Anterior cingulate cortex (tissue), 58 donors: ENCODE results near the gene ARMC9.
"Not testable (repeated sequence)": the region's sequence is repeated elsewhere in the genome, so short reads cannot be mapped to it uniquely, and the experiment has no call there.

Experiments
- DNase-seq, 58 donors: peaks; one replicate each; lab custom pipeline; 2025; lab: John Stamatoyannopoulos, UW

Gene ARMC9

DNA sequence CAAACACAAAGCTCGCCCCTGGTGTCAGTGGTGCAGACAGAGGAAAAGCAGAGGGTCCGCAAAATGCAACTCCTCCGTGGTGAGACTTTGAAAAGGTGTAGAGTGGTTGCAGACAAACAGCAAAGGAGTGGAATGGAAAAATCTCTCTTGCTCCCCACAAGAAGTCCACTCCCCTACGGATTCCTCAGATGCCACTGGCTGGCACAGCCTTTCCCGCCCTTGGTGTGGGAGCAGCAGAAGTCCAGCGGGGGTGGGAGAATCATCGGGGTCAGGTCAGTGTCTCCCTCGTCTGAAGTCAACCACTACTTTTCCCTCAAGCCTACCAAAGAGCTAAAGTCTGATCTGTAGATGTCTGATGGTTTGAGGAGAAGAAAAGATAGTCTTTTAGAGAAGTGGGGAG, 174.8 kb downstream of the ARMC9 start:
- no peak for DNase-seq

DNA sequence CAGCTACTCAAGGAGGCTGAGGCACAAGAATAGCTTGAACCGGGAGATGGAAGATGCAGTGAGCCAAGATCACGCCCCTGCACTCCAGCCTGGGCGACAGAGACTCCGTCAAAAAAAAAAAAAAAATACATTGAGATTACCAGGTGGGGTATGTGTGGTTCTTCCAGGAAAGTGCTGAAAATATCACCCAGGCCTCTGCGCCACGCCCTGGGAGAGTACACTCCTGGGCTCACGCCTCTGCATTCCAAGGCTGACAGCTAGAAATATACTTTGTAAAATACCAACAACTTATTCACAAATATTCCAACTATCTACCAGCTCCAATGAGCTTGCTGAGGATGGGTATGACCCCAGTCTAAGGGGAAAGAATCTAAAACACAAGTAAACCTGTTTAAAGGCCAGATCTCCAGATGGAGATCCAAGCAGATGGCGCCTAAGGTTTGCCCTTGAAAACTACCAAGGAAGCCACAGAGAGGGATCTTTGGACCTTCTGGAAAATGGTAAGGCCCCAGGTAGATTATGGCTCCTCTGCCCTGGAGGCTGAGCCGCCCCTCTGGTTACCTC, 175.4 kb downstream of the ARMC9 start:
- no peak for DNase-seq

DNA sequence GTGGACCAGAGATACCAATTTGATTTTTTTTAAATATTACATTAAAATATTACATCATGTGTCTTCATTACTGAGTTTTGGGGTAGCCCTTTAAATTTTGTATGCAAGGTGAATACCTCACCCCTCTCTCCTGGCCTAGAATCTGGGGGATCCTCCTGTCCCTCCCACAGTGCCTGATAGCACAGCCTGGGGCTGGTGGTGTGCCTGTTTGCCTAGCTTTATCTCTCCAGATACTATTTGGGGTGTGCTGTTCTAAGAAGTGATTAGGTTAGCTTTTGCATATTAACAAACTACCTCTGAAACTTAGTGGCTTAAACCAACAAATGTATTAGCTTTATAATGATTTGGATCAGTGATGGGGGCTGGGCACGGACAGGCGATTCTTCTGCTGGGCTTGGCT, 176.3 kb downstream of the ARMC9 start:
- DNase-seq: no peak

DNA sequence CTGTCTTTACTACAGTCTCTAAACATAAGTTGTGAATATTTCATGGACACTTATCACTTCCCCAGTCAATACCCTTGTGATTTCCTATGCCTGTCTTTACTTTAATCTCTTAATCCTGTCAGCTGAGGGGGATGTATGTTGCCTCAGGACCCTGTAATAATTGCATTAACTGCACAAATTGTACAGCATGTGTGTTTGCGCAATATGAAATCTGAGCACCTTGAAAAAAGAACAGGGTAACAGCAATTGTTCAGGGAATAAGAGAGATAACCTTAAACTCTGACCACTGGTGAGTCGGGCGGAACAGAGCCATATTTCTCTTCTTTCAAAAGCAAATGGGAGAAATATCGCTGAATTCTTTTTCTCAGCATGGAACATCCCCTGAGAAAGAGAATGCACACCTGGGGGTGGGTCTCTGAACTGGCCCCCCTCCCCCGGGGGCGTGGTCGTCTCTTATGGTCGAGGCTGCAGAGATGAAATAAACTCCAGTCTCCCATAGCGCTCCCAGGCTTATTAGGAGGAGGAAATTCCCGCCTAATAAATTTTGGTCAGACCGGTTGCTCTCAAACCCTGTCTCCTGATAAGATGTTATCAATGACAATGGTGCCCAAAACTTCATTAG, 177.7 kb downstream of the ARMC9 start:
- DNase-seq: not testable (repeated sequence)

DNA sequence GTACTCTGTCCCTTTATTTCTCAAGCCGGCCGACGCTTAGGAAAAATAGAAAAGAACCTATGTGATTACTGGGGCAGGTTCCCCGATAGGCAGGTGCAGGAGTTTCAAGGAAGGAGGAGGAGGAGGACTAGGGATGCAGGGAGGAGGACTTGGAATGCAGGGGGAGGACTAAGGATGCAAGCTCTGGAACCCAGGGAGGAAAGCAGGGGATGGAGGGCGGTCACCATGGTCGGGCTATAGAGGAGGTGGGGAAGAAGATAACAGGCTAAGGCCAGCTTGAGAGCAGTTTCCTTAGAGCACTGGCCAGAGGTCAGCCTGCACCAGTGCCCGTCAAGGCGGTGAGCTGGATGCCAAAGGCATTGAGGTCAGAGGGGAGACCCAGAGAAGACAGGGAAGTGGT, 178.4 kb downstream of the ARMC9 start:
- no peak for DNase-seq

DNA sequence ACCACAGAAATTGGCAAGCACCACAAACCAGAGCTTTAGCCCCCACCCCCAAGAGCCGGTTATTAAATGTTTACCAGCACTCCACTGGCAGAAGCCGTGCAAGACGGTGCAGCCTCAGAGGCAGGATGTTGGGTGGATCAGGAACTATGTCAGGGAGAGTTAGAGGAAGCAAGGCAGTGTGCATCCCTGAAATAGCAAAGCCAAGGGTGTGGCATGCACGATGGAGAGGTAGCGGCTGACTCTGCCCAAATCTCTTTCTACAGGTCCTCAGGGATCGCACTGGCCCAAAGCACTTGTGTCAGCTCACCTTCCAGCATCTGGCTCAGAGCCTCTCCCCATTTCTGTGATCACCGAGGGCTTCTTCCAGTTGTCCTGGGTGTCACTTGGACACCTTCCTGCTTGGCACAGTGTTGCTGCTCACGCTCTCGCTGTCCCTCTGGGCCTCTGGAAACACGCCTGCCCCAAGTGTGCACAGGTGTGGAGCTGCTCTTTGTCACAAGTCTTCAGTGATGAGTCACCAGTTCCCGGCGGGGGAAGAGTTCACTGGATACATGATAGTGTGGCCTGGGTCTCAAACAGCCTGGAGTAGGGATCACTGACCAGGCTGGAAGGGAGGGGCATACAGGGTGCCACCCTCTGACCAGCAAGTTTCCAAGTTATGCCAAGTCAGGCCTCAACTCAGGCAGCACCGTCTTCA, 179.7 kb downstream of the ARMC9 start:
- no peak for DNase-seq

DNA sequence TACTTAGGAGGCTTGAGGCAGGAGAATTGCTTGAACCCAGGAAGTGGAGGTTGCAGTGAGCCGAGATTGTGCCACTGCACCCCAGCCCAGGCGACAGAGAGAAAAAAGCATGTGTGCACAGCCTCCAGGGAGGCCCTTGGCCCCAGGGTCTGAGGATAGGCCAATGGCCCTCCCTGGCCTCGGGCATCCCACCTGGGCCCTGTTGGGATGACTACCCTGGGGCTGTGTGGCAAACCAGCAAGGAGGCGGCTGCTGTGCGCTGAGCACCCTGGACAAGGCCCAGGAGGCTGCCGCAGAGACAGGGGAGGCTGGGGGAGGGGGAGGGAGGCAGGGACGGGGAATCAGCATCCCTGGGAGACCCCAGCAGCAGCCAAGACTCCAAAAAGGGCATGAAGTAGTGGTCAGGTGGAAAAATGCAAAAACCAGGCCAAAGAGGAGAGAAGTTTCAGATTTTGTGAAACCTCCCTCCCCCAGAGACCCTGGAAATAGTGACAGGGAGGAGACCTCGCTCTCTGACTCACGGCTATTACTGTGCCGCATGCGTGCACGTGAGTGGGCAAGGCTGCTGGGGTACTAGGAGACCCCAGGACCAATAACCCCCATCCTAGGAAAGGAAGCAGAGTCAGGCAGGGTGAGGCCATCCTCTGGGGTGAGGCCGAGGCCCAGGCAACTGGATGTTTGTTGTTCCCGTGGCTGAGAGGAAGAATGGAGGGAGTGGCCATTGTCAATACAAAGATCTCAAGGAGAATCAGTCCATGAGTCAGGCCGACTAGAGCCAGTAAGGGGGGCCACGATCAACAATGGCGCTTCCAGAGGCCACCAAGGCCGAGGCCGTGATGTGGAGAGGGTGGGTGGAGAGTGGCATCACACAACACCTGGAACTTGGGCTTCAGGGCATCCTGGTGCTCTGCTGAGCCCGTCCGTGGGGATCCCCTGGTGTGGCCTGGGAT, 181.1 kb downstream of the ARMC9 start:
- DNase-seq: peak in 16 of 58 donors; percentile 21 to 75 (median 39)

DNA sequence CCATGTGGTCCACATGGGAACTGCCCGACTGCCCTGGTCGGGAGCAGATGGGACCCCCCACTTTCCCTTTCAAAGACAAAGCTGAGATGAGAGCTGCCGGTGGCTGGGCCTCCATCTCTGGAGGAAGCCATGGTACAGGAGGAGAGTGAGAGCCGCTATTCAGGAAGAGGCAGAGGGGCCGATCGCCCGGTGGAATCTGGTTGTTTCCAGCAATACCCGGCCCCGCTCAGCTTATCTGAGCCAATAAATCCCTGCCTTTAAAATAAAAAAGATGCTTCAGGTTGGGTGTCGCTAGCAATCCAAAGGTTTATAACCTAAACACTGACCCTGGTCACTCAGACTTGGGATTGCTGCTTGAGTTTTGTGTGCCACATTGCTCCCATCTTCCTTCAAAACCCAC, 181.9 kb downstream of the ARMC9 start:
- DNase-seq: no peak

DNA sequence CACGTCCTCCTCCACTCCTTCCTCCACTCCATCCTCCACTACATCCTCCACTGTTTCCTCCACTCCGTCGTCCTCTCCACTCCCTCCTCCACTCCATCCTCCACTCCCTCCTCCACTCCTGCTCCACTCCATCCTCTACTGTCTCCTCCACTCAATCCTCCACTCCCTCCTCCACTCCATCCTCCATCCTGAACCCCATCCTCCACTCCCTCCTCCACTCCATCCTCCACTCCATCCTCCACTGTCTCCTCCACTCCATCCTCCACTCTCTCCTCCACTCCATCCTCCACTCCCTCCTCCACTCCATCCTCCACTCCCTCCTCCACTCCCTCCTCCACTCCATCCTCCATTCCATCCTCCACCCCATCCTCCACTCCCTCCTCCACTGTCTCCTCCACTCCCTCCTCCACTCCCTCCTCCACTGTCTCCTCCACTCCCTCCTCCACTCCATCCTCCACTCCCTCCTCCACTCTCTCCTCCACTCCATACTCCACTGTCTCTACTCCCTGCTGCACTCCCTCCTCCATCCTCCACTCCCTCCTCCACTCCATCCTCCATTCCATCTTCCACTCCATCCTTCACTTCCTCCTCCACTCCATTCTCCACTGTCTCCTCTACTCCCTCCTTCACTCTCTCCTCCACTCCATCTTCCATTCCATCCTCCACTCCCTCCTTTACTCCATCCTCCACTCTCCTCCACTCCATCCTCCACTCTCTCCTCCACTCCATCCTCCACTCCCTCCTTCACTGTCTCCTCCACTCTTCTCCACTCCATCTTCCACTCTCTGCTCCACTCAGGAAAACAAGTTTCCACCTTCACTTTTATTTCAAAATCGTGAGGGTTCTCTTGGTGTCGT, 182.8 kb downstream of the ARMC9 start:
- DNase-seq: no peak

DNA sequence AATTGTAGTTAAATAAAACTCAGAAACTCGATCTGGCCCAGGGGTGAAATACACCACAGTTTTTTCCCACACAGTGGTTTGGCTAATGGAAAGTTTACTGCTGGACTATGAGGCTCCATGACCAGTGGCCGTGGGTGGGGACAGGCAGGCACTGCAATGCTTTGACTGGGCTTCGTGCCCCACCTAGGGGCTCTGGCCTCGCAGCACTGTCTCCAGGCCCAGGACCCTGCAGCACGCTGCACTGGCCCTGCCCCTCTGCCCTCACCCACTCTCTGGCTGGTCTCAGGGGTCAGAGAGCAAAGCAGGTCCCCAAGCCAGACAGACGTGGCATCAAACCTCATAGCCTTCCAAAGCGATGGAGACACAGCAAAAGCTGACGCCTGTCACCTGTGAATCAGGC, 183.7 kb downstream of the ARMC9 start:
- no peak for DNase-seq

DNA sequence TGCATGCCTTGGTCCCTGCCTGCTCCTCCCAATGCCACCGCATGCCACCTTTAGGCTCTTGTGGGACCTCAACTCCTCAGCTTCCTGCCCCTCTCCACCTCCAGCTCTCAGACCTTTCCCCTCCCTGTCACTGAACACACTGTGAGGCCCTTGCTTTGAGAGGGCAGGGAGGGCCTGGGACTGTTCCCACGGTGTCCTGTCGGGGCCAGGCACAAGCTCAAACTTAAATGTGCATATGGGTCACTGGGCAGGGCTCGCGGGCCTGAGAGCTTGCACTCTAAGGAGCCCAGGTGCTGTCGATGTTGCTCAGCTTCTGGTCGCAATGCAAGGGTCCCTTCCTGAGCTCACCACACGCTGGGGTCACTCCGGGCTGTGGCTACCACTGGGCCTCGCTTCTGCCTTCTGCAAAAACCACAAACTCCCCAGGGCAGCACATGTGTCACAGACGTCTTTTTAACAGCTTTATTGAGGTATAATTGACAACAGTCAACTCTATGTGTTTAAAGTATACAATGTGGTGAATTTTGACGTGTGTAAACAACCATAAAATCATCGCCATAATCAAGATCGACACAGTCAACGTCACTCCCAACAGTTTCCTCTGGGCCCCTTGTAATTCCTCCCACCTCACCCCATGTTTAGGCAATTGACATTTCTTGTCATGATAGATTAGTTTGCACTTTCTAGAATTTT, 185.1 kb downstream of the ARMC9 start:
- DNase-seq: no peak

DNA sequence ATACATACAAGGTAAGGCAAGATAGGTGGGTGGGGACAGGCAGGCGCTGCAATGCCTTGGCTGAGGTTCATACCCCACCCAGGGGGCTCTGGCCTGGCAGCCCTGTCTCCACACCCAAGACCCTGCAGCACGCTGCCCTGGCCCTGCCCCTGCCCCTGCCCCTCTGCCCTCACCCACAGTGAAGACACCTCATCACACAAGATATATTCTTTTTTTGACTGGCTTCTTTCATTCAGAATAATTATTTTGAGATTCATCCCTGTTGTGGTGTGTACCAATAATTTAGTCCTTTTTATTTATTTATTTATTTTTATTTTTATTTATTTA, 185.6 kb downstream of the ARMC9 start:
- DNase-seq: no peak

DNA sequence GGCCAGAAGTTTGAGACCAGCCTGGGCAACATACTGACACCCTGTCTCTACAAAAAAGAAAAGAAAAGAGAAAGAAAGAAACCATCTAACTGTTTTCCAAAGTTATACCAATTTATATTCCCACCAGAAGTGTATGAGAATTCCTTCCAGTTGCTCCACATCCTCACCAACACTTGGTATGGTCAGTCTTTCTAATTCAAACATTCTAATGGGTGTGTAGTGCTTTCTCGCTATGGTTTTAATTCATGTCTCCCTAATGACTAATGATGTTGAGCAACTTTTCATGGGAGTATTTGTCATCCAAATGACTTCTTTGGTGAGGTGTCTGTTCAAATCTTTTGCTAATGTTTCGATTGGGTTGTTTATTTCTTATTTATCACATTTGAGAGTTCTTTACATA, 186.5 kb downstream of the ARMC9 start:
- DNase-seq: no peak

DNA sequence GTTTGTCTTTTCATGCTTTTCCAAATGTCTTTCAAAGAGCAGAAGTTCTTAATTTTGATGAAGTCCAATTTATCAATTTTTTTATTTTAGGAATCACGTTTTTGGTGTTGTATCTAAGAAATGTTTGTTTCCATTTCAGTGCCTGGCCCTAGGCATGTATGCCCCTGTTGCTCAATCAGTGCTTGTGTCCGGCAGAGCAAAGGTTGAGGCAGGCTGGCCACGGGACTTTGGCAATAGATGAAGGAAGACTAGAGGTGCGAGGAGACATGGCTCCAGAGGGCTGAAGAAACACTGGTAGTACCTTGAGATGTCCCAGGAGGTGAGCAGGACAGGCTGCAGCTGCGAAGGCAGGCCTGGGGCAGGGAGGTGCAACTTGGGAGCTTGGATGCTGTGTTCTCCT, 187.0 kb downstream of the ARMC9 start:
- DNase-seq: no peak

DNA sequence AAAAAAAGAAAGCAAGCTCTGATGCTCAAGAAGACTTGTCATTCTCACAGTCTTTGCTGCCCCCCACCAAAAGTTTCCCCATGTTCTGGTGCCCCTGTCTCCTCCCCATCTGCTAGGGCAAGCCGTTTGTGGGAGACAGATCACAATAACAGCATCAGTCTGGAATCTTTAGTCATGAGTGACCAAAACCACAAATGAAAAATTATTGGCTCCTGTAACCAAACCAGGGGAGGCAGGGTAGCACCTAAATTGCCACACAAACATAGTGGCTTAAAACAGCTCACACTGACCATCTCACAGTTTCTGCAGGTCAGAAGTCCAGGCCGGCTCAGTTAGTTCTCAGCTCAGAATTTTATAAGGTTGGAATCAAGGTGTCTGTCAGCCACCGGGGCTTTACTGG, 188.0 kb downstream of the ARMC9 start:
- DNase-seq: no peak

DNA sequence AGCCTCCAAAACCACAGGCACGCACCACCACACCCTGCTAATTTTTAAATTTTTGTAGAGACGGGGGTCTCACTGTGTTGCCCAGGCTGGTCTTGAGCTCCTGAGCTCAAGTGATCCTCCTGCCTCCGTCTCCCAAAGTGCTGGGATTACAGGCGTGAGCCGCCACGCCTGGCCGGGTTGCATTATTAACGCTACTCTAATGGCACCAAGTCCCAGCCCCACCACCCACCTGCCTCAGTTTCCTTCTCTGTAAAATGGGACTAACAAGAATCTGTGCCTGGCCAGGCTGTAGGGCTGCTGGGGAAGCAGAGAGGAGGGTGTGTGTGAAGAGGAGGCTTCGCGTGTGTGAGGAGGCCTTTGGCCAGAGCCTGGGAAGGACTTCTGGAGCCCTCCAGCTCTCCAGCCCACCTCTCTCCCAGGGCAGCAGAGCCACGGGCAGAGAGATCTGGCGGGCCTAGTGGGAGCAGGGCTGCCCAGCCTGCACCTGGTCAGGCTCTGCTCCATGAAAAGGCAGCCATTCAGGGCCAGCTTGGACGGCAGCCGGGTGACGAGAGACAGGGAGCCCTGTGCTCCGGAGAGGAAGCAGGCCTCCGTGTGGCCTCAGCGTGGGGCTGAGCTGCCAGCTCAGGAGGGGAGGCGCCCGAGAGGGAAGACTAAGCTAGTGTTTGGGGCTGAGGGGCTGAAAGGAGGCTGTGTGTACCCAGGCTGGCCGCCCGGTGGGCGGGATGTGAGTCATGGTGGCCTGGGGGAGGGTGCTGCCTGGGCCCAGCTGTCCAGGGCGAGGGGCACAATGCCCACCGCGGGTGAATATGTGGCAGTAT, 189.7 kb downstream of the ARMC9 start:
- DNase-seq: peak in 57 of 58 donors; percentile 32 to 99 (median 89)

DNA sequence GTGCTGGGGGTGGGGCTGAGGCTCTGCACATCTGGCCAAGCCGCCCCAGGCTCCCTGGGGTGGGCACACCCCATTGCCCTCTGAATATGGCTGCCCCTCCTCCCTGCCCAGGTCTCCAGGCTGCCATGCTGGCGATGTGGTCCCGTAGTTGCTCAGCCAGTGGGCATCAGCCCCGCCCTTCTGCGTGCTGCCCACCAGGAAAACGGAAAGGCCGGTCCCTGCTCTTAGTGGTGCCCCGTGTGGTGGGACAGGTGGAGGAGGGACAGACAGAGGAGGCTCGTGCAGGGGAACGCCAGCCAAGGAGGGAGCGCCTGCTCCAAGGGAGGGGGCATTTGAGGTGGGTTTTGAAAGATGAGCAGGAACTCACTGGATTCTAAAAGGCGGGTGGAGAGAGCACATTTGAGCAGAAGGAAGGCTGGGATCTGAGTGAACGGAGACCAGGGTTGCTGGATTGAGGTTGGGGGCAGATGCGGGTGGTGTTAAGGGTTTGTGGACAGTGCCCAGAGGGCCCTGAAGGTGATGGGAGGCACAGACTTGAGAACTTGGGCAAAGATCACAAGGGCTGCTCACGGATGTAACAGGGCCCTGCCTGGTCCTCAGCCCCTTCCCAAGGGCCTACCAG, 190.4 kb downstream of the ARMC9 start:
- DNase-seq: no peak

DNA sequence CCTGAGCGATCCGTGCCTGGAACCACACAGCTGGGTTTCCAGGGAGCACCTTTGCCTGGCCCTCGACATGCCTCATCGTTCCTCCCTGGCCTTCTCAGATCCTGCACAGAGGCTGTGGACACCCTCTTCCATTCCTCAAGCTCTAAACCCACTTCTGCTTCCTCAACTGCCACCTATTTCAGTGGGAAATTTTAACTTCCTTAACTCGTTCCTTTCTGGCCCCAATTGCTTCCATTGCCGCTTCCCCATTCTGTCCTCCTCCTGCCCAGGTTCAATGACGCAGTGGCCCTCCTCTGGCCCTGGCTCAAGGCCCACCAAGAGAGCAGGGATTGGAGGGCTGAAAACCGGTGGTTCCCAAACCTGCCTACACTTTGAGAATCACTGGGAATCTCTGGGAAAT, 192.2 kb downstream of the ARMC9 start:
- no peak for DNase-seq
